ENCODE data around the gene SGMS1.

GRCh38 chr10:50545846-50546245, 77.9 kb downstream of the SGMS1 start:
- TF ChIP-seq CTCF (IDR thresholded peaks at IDR 0.05; ENCODE audit: low read length) (no peak), EZH2 (IDR thresholded peaks at IDR 0.05; ENCODE audit: borderline replicate concordance, low read length) (no peak)

All from OCI-LY1 (cell line).